Heart right ventricle (tissue), 16 donors: ENCODE measurements around the gene RHCG. TPM values are rescaled to one million over a fixed set of nuclear protein-coding genes. Genes with fewer than 3 reads are reported as not detected.

Source experiments
- ATAC-seq, 8 donors: fragments of 200-7000 bp; cut with Tn5 transposase; one replicate each; pipeline ENCODE4 v1.9.1; 2020; ENCODE audit warnings: mild to moderate bottlenecking in 8 of 8, moderate library complexity in 8 of 8, moderate number of reproducible peaks in 1 of 8
- DNase-seq, 2 donors: peaks; one replicate each; pipeline ENCODE4 v3.0.0-alpha.2; 2020
- H3K27ac ChIP-seq, 10 donors: fragments of 200-600 bp; sonication (generic) in 2 of 10; one replicate each; pipeline versions ENCODE4 v1.5.0 to v1.8.0; 2020 to 2022; ENCODE audit warnings: mild to moderate bottlenecking in 3 of 10
- H3K27me3 ChIP-seq, 7 donors: fragments of 200-600 bp; one replicate each; pipeline ENCODE4 v1.8.0; 2021 to 2022; ENCODE audit warnings: mild to moderate bottlenecking in 2 of 7
- H3K36me3 ChIP-seq, 9 donors: fragments of 200-600 bp; sonication (generic) in 1 of 9; one replicate each; pipeline versions ENCODE4 v1.5.0 to v1.8.0; 2020 to 2022; ENCODE audit warnings: mild to moderate bottlenecking in 2 of 9
- H3K4me1 ChIP-seq, 9 donors: fragments of 200-600 bp; sonication (generic) in 1 of 9; one replicate each; pipeline versions ENCODE4 v1.5.0 to v1.8.0; 2020 to 2022; ENCODE audit warnings: mild to moderate bottlenecking in 4 of 9
- H3K4me3 ChIP-seq, 10 donors: fragments of 200-600 bp; sonication (generic) in 2 of 10; one replicate each; pipeline versions ENCODE4 v1.5.0 to v1.8.0; 2020 to 2022; ENCODE audit warnings: mild to moderate bottlenecking in 7 of 10, moderate library complexity in 2 of 10
- H3K9me3 ChIP-seq, 11 donors: fragments of 200-600 bp in 10 of 11; sonication (generic) in 2 of 11; one replicate each; pipeline versions ENCODE4 v1.5.0 to v1.8.0; 2013 to 2022; ENCODE audit warnings: mild to moderate bottlenecking in 2 of 11, control low read depth in 1 of 11, moderate library complexity in 1 of 11
- CTCF ChIP-seq, 9 donors: fragments of 200-600 bp; sonication (generic) in 2 of 9; IDR thresholded peaks; one replicate each; pipeline versions ENCODE4 v1.5.0 to v1.8.0; 2021 to 2022; ENCODE audit warnings: antibody characterized with exemption in 9 of 9, mild to moderate bottlenecking in 5 of 9, moderate library complexity in 1 of 9
- WGBS, 2 donors: extraction: QIAGEN DNeasy Blood & Tissue Kit; methylation state at CpG; one replicate each; pipeline ENCODE4 v1.1.7; 2013; ENCODE audit warnings: inconsistent platforms in 1 of 2; 5-methylcytosine and 5-hydroxymethylcytosine counted together
- intact Hi-C, 10 donors: fragments of 100-400 bp; cut with DNase I; formaldehyde crosslinking; loops; one replicate each; pipeline versions ENCODE4 v1.11.1 to v1.14.2; 2022
- polyA plus RNA-seq, 2 donors: library from polyadenylated mRNA; stranded (reverse); fragments of 200-250 nt; gene quantifications; one replicate each; pipeline ENCODE4 v1.2.3, GENCODE V29; 2013
- total RNA-seq, 10 donors: library from RNA; stranded (reverse); fragmentation: NEBNext Ultra II Directional in 3 of 10; extraction: Animal tissue kit (Norgen Biotek cat#: 25700) in 3 of 10; gene quantifications; one replicate each; pipeline versions ENCODE4 v1.2.1 to v1.2.4, GENCODE V29; 2021 to 2023
- donor health status: Arrhythmogenic right ventricular cardiomyopathy.
- donor health status: ischemic (EF 13 %, LVEDD 7.1; RV severe dilation, severe dysfunction).
- donor health status: healthy with polysubstance abuse.
- donor health status: DM: no; HTN: yes; CAD: no.
- donor health status: DM: no; HTN: no; CAD: no.
- donor health status: ischemic (EF 25% LVEDD 6.9; RV normal size, moderate dysfunction).
- donor health status: ischemic (EF 25% LVEDD 5.7; RV mildly dilated, moderate dysfunction).
- donor health status: healthy.
- donor health status: DM: yes; HTN: yes; CAD: no.
- donor health status: Ischemic cardiomyopathy.
- donor health status: ischemic (EF 35%, LVEDD 5.7; RV mildly dilated, moderate dysfunction).
- donor health status: nonischemic (EF 11% LVEDD 7.7; RV severe dilation, severe dysfunction).
- donor health status: DM: yes; HTN: yes; CAD: no.
- donor health status: PGD.
- donor health status: ischemic (EF 29% LVEDD 5.4; RV normal size, mild dysfunction).
- donor health status: nonischemic (EF 23%, LVEDD 6.1; RV moderate dilation, normal function).

The RHCG gene
- total and polyA plus RNA-seq, 12 donors, result 0.32 to 1.9 (median 0.83) TPM; not detected in 6

DNA sequence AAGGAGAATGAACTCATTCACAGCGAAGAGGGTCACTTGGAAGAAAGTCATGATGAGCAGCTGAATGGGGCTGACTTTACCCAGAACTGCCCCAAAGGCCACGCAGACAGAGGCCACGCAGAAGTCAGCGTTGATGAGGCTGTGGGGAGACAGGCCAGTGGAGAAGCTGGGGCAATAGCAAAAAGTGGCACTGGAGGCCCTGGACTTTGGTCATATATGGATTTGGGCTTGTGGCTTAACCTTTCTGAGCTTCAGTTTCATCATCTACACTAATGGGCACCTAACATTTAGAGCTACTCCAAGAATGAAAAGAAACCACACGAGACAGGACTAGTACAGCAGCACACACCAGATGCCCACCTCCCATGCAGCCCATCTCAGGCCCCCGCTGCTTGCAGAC lies 13.3 kb downstream of the RHCG start:
- no peaks in the 10 kb centered on the region for H3K36me3 ChIP-seq
- H3K4me1 ChIP-seq, result no peaks in the 10 kb centered on the region
- intact Hi-C loops, result no loop called here
- 76 to 81% methylated on average over 6 of the region's 6 CpGs for WGBS, 2 donors
- no peak for DNase-seq
- H3K27ac ChIP-seq, result no peak overlapping the region
- H3K27me3 ChIP-seq, result peaks cover 0 to 80% (median 44%) of the 10 kb centered on the region in 7 donors
- H3K4me3 ChIP-seq, result no peak overlapping the region
- no peaks in the 10 kb centered on the region for H3K9me3 ChIP-seq
- TF ChIP-seq CTCF (IDR thresholded peaks at IDR 0.05), result no peak
- no peak for ATAC-seq

- Histone ChIP-seq H3K27me3 (peaks cover 6 to 85% (median 47%) of the 10 kb centered on the region in 7 donors), H3K27ac (no peak overlapping the region), H3K4me3 (no peak overlapping the region), H3K4me1 (no peaks in the 10 kb centered on the region), H3K36me3 (no peaks in the 10 kb centered on the region), H3K9me3 (no peaks in the 10 kb centered on the region)
- intact Hi-C loops, result no loop called here
- DNase-seq (no peak), ATAC-seq (no peak)
- 62 to 65% methylated on average over 5 of the region's 5 CpGs for WGBS, 2 donors
- TF ChIP-seq CTCF (IDR thresholded peaks at IDR 0.05), result no peak
Observed at GRCh38 chr15:89482139-89482538, 14.2 kb downstream of the RHCG start.

GRCh38 chr15:89480505-89480904 lies 15.9 kb downstream of the RHCG start:
- DNase-seq (no peak), ATAC-seq (no peak)
- intact Hi-C loops, result no loop called here
- 81 to 93% methylated on average over 3 of the region's 3 CpGs for WGBS, 2 donors
- Histone ChIP-seq H3K27me3 (peaks cover 6 to 78% (median 35%) of the 10 kb centered on the region in 7 donors), H3K4me3 (no peak overlapping the region), H3K9me3 (no peaks in the 10 kb centered on the region), H3K36me3 (no peaks in the 10 kb centered on the region), H3K27ac (no peak overlapping the region), H3K4me1 (no peaks in the 10 kb centered on the region)
- no peak for TF ChIP-seq CTCF (IDR thresholded peaks at IDR 0.05)

- H3K36me3 ChIP-seq, result no peaks in the 10 kb centered on the region
- intact Hi-C loops, result loop anchor here in 1 of 10 donors (10.0 kb wide), 1 partner anchor 56 kb away; no protein-coding TSS in a partner anchor
- TF ChIP-seq CTCF (IDR thresholded peaks at IDR 0.05), result no peak
- ATAC-seq, result no peak
- no peak overlapping the region for H3K27ac ChIP-seq
- H3K4me1 ChIP-seq, result no peaks in the 10 kb centered on the region
- H3K4me3 ChIP-seq, result no peak overlapping the region
- DNase-seq, result no peak
- peaks cover 6 to 66% (median 34%) of the 10 kb centered on the region in 7 donors for H3K27me3 ChIP-seq
- H3K9me3 ChIP-seq, result no peaks in the 10 kb centered on the region
- 76 to 78% methylated on average over 7 of the region's 7 CpGs for WGBS, 2 donors
Observed at GRCh38 chr15:89479173-89479572, 17.2 kb downstream of the RHCG start.
